Endothelial cell of umbilical vein (primary cell): Measurements from ENCODE around the gene PPP2CA. TPM values are rescaled to one million over a fixed set of nuclear protein-coding genes. Genes with fewer than 3 reads are reported as not detected.
"Not testable (repeated sequence)": the region's sequence is repeated elsewhere in the genome, so short reads cannot be mapped to it uniquely, and the experiment has no call there.

Experiments used
- BruUV-seq: library from RNA; stranded (reverse); fragments of 400-500 nt; replicated peaks from 2 replicates; lab custom pipeline; 2021; lab: Mats Ljungman, UMichigan
- CTCF ChIA-PET: fragments of 300-600, 350-600 bp; sonication (Branson Sonifier 250); formaldehyde crosslinking; loops from one replicate; lab custom pipeline; 2021; ENCODE audit warnings: antibody characterized with exemption, inconsistent platforms; lab: Charles Lee
- POLR2A ChIA-PET: fragments of 300-600, 350-600 bp; sonication (Branson Sonifier 250); formaldehyde crosslinking; loops from one replicate; lab custom pipeline; 2021; ENCODE audit warnings: antibody characterized with exemption, inconsistent platforms; lab: Charles Lee
- DNase-seq: peaks from one replicate; pipeline ENCODE4 v3.0.0-alpha.2; 2011; ENCODE audit warnings: low read depth, low spot score
- FAIRE-seq: peaks from 2 replicates; lab custom pipeline; 2011; peaks lifted over from hg19 to GRCh38; lab: Jason Lieb, UNC
- H2AFZ ChIP-seq: 2 replicates; pipeline ENCODE4 v1.6.0; 2012; ENCODE audit warnings: low read depth, low read length, control low read depth, inconsistent platforms
- H3K27ac ChIP-seq: 2 replicates; pipeline ENCODE4 v1.5.1; 2011; ENCODE audit warnings: low read depth, mild to moderate bottlenecking, control low read depth, low read length, moderate library complexity; ENCODE audit not compliant: insufficient read depth
- H3K27me3 ChIP-seq, 2 experiments: 2 replicates each; pipeline versions ENCODE4 v1.6.0 to v1.6.1; 2011; ENCODE audit warnings: low read length in 2 of 2, mixed read lengths in 1 of 2; ENCODE audit not compliant: control insufficient read depth in 2 of 2, insufficient read depth in 2 of 2
- H3K36me3 ChIP-seq, 2 experiments: 2 replicates in 1 of 2; 3 replicates in 1 of 2; pipeline ENCODE4 v1.5.1; 2011; ENCODE audit warnings: low read length in 2 of 2, mild to moderate bottlenecking in 1 of 2, moderate library complexity in 1 of 2; ENCODE audit not compliant: control insufficient read depth in 2 of 2, insufficient read depth in 2 of 2; ENCODE audit errors: extremely low read depth in 1 of 2
- H3K4me1 ChIP-seq: 3 replicates; pipeline ENCODE4 v1.5.1; 2011; ENCODE audit warnings: mild to moderate bottlenecking, low read length; ENCODE audit not compliant: control insufficient read depth, insufficient read depth; ENCODE audit errors: extremely low read depth
- H3K4me2 ChIP-seq: 2 replicates; pipeline ENCODE4 v1.6.1; 2011; ENCODE audit warnings: low read length, control low read depth, mixed read lengths; ENCODE audit not compliant: insufficient read depth
- H3K4me3 ChIP-seq, 3 experiments: fragments of 200-600 bp in 1 of 3; sonication (generic), shearing (Covaris generic) in 1 of 3; replicated peaks in 1 of 3; 2 replicates each; pipeline ENCODE4 v1.5.1; 2011 to 2016; ENCODE audit warnings: control low read depth in 3 of 3, low read length in 3 of 3, mild to moderate bottlenecking in 2 of 3, inconsistent platforms in 1 of 3, low read depth in 1 of 3, moderate library complexity in 1 of 3; ENCODE audit not compliant: insufficient read depth in 1 of 3
- H3K79me2 ChIP-seq: 2 replicates; pipeline ENCODE4 v1.6.0; 2012; ENCODE audit warnings: low read length, inconsistent platforms; ENCODE audit not compliant: control insufficient read depth, insufficient read depth
- H3K9ac ChIP-seq: replicated peaks from 2 replicates; pipeline ENCODE3; 2011; ENCODE audit warnings: low read length, control low read depth; ENCODE audit not compliant: insufficient read depth; ENCODE audit errors: extremely low read depth
- H3K9me1 ChIP-seq: replicated peaks from 3 replicates; pipeline ENCODE4 v1.6.0; 2011; ENCODE audit warnings: mild to moderate bottlenecking, low read length; ENCODE audit not compliant: control insufficient read depth, insufficient read depth; ENCODE audit errors: extremely low read depth
- H3K9me3 ChIP-seq: replicated peaks from 2 replicates; pipeline ENCODE4 v1.5.1; 2012; ENCODE audit warnings: low read length, inconsistent platforms; ENCODE audit not compliant: control insufficient read depth, insufficient read depth
- H4K20me1 ChIP-seq: replicated peaks from 2 replicates; pipeline ENCODE3; 2011; ENCODE audit warnings: mild to moderate bottlenecking, low read length; ENCODE audit not compliant: control insufficient read depth, insufficient read depth; ENCODE audit errors: extremely low read depth
- FOS ChIP-seq: IDR thresholded peaks from 2 replicates; pipeline ENCODE4 v1.6.1; 2011; ENCODE audit warnings: mild to moderate bottlenecking, low read length, moderate library complexity, borderline replicate concordance; ENCODE audit not compliant: insufficient read depth
- dilution Hi-C: fragments of 300-500 bp; cut with MboI; formaldehyde crosslinking; loops from one replicate; pipeline ENCODE4 v1.15.0; 2019; ENCODE audit warnings: low sequenced_read_pairs; ENCODE audit not compliant: extremely low pct_ligation_motif_present
- intact Hi-C: fragments of 100-400 bp; cut with micrococcal nuclease; formaldehyde crosslinking; loops from one replicate; pipeline ENCODE4 v1.10.0; 2022
- polyA plus RNA-seq, 4 experiments: library from polyadenylated mRNA; depleted of rRNA in 3 of 4; stranded (reverse) in 3 of 4; unstranded in 1 of 4; fragments of >200 nt; gene quantifications; 2 replicates each; pipeline versions ENCODE4 v1.2.1 to v1.2.3, GENCODE V29; 2011 to 2012; ENCODE audit warnings: missing spikeins in 1 of 4
- total RNA-seq: library from RNA; stranded (reverse); gene quantifications from 2 replicates; pipeline ENCODE4 v1.2.3, GENCODE V29; 2021

Gene PPP2CA
- total and polyA plus RNA-seq, 2 donors (not counting 3 experiments of a cell fraction or from before 2014, with no cell fraction given): 107 to 183 TPM

- peaks cover 25% of the 10 kb centered on the region for H3K79me2 ChIP-seq
- H3K9me3 ChIP-seq: no peaks in the 10 kb centered on the region
- POLR2A ChIA-PET: no interaction called here
- FAIRE-seq: no peak
- H3K4me3 ChIP-seq: no peak overlapping the region
- intact Hi-C loops (no loop called here), dilution Hi-C loops (no loop called here)
- BruUV-seq: no TSS peak
- CTCF ChIA-PET: interaction anchor here (0.7 to 4.9 kb wide), 7 partner anchors 8 to 434 kb away, joined by 3 to 38 read pairs (median 3); no protein-coding TSS in a partner anchor
- H3K27me3 ChIP-seq: no peaks in the 10 kb centered on the region
- H4K20me1 ChIP-seq: peaks cover 3% of the 10 kb centered on the region
- H3K4me2 ChIP-seq: no peak overlapping the region
- no peak overlapping the region for H3K27ac ChIP-seq
- no peaks in the 10 kb centered on the region for H3K9me1 ChIP-seq
- no peak overlapping the region for H3K9ac ChIP-seq
- DNase-seq: no peak
- TF ChIP-seq FOS: no peak
- H2AFZ ChIP-seq: no peak overlapping the region
- H3K36me3 ChIP-seq: peaks cover 23 to 32% of the 10 kb centered on the region in 2 experiments
- no peaks in the 10 kb centered on the region for H3K4me1 ChIP-seq
Measured at GRCh38 chr5:134153241-134153640, 72.6 kb downstream of the PPP2CA start.

GRCh38 chr5:134152173-134152832 is 73.6 kb downstream of the PPP2CA start:
- H3K27ac ChIP-seq, H4K20me1 ChIP-seq, H3K4me1 ChIP-seq, H3K9me1 ChIP-seq, POLR2A ChIA-PET, H3K4me3 ChIP-seq, BruUV-seq, H3K9me3 ChIP-seq, intact Hi-C loops, H3K4me2 ChIP-seq, DNase-seq, H3K27me3 ChIP-seq, dilution Hi-C loops, H3K9ac ChIP-seq, H2AFZ ChIP-seq, FAIRE-seq: not testable (repeated sequence)
- CTCF ChIA-PET: interaction anchor here (1.0 to 4.9 kb wide), 4 partner anchors 9 to 435 kb away, joined by 3 to 38 read pairs (median 14); no protein-coding TSS in a partner anchor
- H3K36me3 ChIP-seq: peaks cover 22 to 26% of the 10 kb centered on the region in 2 experiments
- peaks cover 25% of the 10 kb centered on the region for H3K79me2 ChIP-seq
